Esophagus muscularis mucosa (tissue), 4 donors: ENCODE results near the gene PAX5.

Experiments used
- CTCF ChIP-seq, 3 experiments: fragments of 200-600 bp in 2 of 3; fragments of 450-650 bp in 1 of 3; sonication (generic) in 2 of 3; IDR thresholded peaks; one replicate each; pipeline ENCODE4 v1.5.1; 2017 to 2019; ENCODE audit warnings: antibody characterized with exemption in 3 of 3, mild to moderate bottlenecking in 2 of 3, moderate library complexity in 1 of 3
- EP300 ChIP-seq: sonication (generic); formaldehyde crosslinking; IDR thresholded peaks from one replicate; pipeline ENCODE4 v1.6.1; 2017; ENCODE audit warnings: antibody characterized with exemption
- POLR2A ChIP-seq: fragments of 450-650 bp; IDR thresholded peaks from one replicate; pipeline ENCODE4 v1.6.1; 2017; ENCODE audit warnings: antibody characterized with exemption, moderate library complexity, mild to moderate bottlenecking, low read depth
- POLR2AphosphoS5 ChIP-seq, 2 donors: sonication (generic); formaldehyde crosslinking; IDR thresholded peaks; one replicate each; pipeline ENCODE4 v1.6.1; 2017; ENCODE audit warnings: antibody characterized with exemption in 2 of 2

DNA sequence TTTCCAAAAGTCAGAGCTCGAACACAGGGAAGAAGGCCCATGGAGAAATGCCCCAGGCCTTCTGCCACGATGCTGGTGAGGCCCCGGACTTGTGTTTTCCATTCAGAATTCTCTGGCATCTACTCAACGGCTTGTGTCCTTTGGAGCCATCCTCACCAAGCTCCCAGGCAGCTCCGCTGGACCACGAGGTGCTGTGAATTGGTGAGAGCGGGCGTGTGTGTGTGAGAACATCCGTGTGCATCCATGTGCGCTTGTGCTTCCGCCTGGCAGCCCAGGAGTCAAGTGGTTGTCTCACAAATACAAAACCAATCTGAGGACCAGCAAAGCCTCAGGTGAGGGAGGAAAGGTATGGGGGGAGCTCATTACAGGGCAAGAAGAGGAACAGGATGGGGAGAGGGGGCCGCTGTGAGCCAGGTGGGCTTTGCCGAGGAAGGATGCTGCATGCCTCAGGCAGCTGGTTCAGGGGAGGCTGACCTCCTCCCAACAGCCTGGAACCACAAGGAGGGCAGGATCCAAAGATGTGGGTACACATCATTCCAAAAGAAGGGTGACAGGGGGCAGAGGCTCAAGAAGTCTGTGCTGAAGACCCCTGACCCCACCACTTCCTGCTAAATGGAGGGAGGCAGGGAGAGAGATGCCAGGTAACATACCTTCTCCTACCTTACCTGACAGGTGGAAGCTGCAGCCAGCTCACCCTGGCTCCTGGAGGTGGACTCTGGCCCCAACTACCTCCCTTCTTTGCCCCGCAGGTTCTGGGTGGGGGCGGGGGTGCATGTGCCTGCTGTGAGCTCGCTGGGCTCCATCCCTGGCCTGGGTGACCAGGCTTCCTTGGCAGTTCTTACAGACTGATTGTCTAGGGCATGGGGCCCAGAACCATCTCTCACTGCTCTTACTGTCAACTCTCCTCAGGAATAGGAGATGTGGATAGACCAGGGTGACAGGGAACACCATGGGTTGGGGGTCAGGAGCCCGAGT, 196.3 kb downstream of the PAX5 start:
- TF ChIP-seq CTCF (IDR thresholded peaks at IDR 0.05) (no peak), POLR2A (no peak), EP300 (no peak), POLR2AphosphoS5 (IDR thresholded peaks at IDR 0.05) (no peak)
